Right atrium auricular region (tissue), 2 donors: Measurements from ENCODE around the gene PACC1. TPM values are rescaled to one million over a fixed set of nuclear protein-coding genes. Genes with fewer than 3 reads are reported as not detected.

Experiments
- DNase-seq: peaks from one replicate; pipeline ENCODE4 v3.0.0-alpha.2; 2019; ENCODE audit warnings: low spot score
- H3K27ac ChIP-seq, 2 donors: fragments of 200-600 bp; sonication (generic); 1 replicate in 1 of 2; 2 replicates in 1 of 2; pipeline ENCODE4 v1.5.1; 2016 to 2019
- H3K27me3 ChIP-seq, 2 donors: fragments of 200-600 bp; sonication (generic); one replicate each; pipeline versions ENCODE4 v1.5.1 to v1.6.0; 2017 to 2019
- H3K36me3 ChIP-seq: fragments of 200-600 bp; sonication (generic); one replicate; pipeline ENCODE4 v1.5.1; 2016
- H3K4me1 ChIP-seq, 2 donors: fragments of 200-600 bp; sonication (generic); one replicate each; pipeline versions ENCODE4 v1.5.1 to v1.6.0; 2017 to 2019
- H3K4me3 ChIP-seq, 2 donors: fragments of 200-600 bp; sonication (generic); 1 replicate in 1 of 2; 2 replicates in 1 of 2; pipeline ENCODE4 v1.5.1; 2017 to 2019; ENCODE audit warnings: mild to moderate bottlenecking in 1 of 2, moderate library complexity in 1 of 2
- H3K9me3 ChIP-seq, 2 donors: fragments of 200-600 bp; sonication (generic); one replicate each; pipeline ENCODE4 v1.5.1; 2019
- CTCF ChIP-seq, 2 donors: fragments of 200-600 bp; sonication (generic); IDR thresholded peaks; one replicate each; pipeline ENCODE4 v1.5.1; 2019; ENCODE audit warnings: antibody characterized with exemption in 2 of 2
- total RNA-seq, 2 donors: library from RNA; depleted of rRNA; stranded (reverse); fragments of >200 nt; gene quantifications; one replicate each; pipeline ENCODE4 v1.1.0, GENCODE V29; 2016

PACC1 gene
- total RNA-seq, 2 donors from 2014 or later, result 2.2 to 3.6 TPM

- DNase-seq, result no peak
- Histone ChIP-seq H3K4me1 (peaks cover 0 to 8% of the 10 kb centered on the region in 2 donors), H3K27ac (no peak overlapping the region), H3K36me3 (peaks cover 20% of the 10 kb centered on the region), H3K27me3 (no peaks in the 10 kb centered on the region), H3K4me3 (no peak overlapping the region), H3K9me3 (no peaks in the 10 kb centered on the region)
- no peak for TF ChIP-seq CTCF (IDR thresholded peaks at IDR 0.05)
Measured at GRCh38 chr1:212446333-212446732, 31.6 kb upstream of the PACC1 start.

- H3K36me3 ChIP-seq, result peaks cover 20% of the 10 kb centered on the region
- H3K27ac ChIP-seq, result no peak overlapping the region
- no peaks in the 10 kb centered on the region for H3K4me1 ChIP-seq
- H3K4me3 ChIP-seq, result no peak overlapping the region
- DNase-seq, result no peak
- no peak for TF ChIP-seq CTCF (IDR thresholded peaks at IDR 0.05)
- no peaks in the 10 kb centered on the region for H3K9me3 ChIP-seq
- no peaks in the 10 kb centered on the region for H3K27me3 ChIP-seq
Measured at GRCh38 chr1:212442408-212442807, 27.7 kb upstream of the PACC1 start.

- no peak for TF ChIP-seq CTCF (IDR thresholded peaks at IDR 0.05)
- Histone ChIP-seq H3K4me1 (no peaks in the 10 kb centered on the region), H3K36me3 (peaks cover 10% of the 10 kb centered on the region), H3K27ac (no peak overlapping the region), H3K27me3 (no peaks in the 10 kb centered on the region), H3K9me3 (no peaks in the 10 kb centered on the region), H3K4me3 (no peak overlapping the region)
- no peak for DNase-seq
Measured at GRCh38 chr1:212440419-212440818, 25.7 kb upstream of the PACC1 start.

GRCh38 chr1:212438831-212439237 is 24.1 kb upstream of the PACC1 start:
- Histone ChIP-seq H3K27ac (no peak overlapping the region), H3K9me3 (no peaks in the 10 kb centered on the region), H3K4me3 (no peak overlapping the region), H3K4me1 (peaks cover 0 to 3% of the 10 kb centered on the region in 2 donors), H3K36me3 (no peaks in the 10 kb centered on the region), H3K27me3 (no peaks in the 10 kb centered on the region)
- TF ChIP-seq CTCF (IDR thresholded peaks at IDR 0.05), result no peak
- no peak for DNase-seq

GRCh38 chr1:212437179-212437798 is 22.6 kb upstream of the PACC1 start:
- DNase-seq, result no peak
- no peak for TF ChIP-seq CTCF (IDR thresholded peaks at IDR 0.05)
- Histone ChIP-seq H3K36me3 (no peaks in the 10 kb centered on the region), H3K27ac (no peak overlapping the region), H3K27me3 (no peaks in the 10 kb centered on the region), H3K4me3 (no peak overlapping the region), H3K9me3 (no peaks in the 10 kb centered on the region), H3K4me1 (peaks cover 0 to 9% of the 10 kb centered on the region in 2 donors)

- no peaks in the 10 kb centered on the region for H3K9me3 ChIP-seq
- H3K27ac ChIP-seq, result no peak overlapping the region
- H3K27me3 ChIP-seq, result no peaks in the 10 kb centered on the region
- no peak overlapping the region for H3K4me3 ChIP-seq
- no peaks in the 10 kb centered on the region for H3K36me3 ChIP-seq
- no peak for DNase-seq
- peaks cover 0 to 9% of the 10 kb centered on the region in 2 donors for H3K4me1 ChIP-seq
- TF ChIP-seq CTCF (IDR thresholded peaks at IDR 0.05), result no peak
Measured at GRCh38 chr1:212434992-212435391, 20.3 kb upstream of the PACC1 start.
